Stimulated activated CD8-positive, alpha-beta memory T cell treated with anti-CD3 and anti-CD28 coated beads, Interleukin-4, amount 100 ng/mL, for 4 hours (primary cell): ENCODE results near the gene LCOR.
"Not testable (repeated sequence)": the region's sequence is repeated elsewhere in the genome, so short reads cannot be mapped to it uniquely, and the experiment has no call there.

Experiments used
- DNase-seq, 2 donors: peaks; one replicate each; pipeline ENCODE4 v3.0.0-alpha.2; 2020; ENCODE audit warnings: low read depth in 2 of 2, low spot score in 1 of 2

Gene LCOR

GRCh38 chr10:96924861-96925260, 92.8 kb downstream of the LCOR start:
- no peak for DNase-seq

GRCh38 chr10:96930469-96930868, 98.4 kb downstream of the LCOR start:
- DNase-seq: no peak

GRCh38 chr10:96935148-96935547, 103.0 kb downstream of the LCOR start:
- no peak for DNase-seq

GRCh38 chr10:96935810-96936209, 103.7 kb downstream of the LCOR start:
- DNase-seq: no peak

- DNase-seq: not testable (repeated sequence)
These were observed 111.1 kb downstream of the LCOR start for GRCh38 chr10:96943161-96943560.

GRCh38 chr10:96947036-96947435, 114.9 kb downstream of the LCOR start:
- DNase-seq: no peak

GRCh38 chr10:96949039-96949683, 117.1 kb downstream of the LCOR start:
- DNase-seq: no peak

- DNase-seq: no peak
These were observed 119.9 kb downstream of the LCOR start for GRCh38 chr10:96951954-96952353.

GRCh38 chr10:96955794-96956193, 123.7 kb downstream of the LCOR start:
- DNase-seq: no peak

GRCh38 chr10:96958071-96958470, 126.0 kb downstream of the LCOR start:
- no peak for DNase-seq

- no peak for DNase-seq
These were observed 127.6 kb downstream of the LCOR start for GRCh38 chr10:96959733-96960132.

- DNase-seq: no peak
These were observed 128.8 kb downstream of the LCOR start for GRCh38 chr10:96960872-96961271.

GRCh38 chr10:96964131-96964530, 132.0 kb downstream of the LCOR start:
- DNase-seq: no peak

GRCh38 chr10:96967847-96968246, 135.7 kb downstream of the LCOR start:
- no peak for DNase-seq

- DNase-seq: no peak
These were observed 136.8 kb downstream of the LCOR start for GRCh38 chr10:96968682-96969423.

GRCh38 chr10:96971324-96971723, 139.2 kb downstream of the LCOR start:
- DNase-seq: no peak

- no peak for DNase-seq
These were observed 140.2 kb downstream of the LCOR start for GRCh38 chr10:96972264-96972663.

GRCh38 chr10:96973809-96974747, 142.0 kb downstream of the LCOR start:
- DNase-seq: no peak

- DNase-seq: no peak
These were observed 143.0 kb downstream of the LCOR start for GRCh38 chr10:96975136-96975535.

- DNase-seq: no peak
These were observed 146.6 kb downstream of the LCOR start for GRCh38 chr10:96978621-96979154.

- no peak for DNase-seq
These were observed 150.2 kb downstream of the LCOR start for GRCh38 chr10:96982149-96982930.
